22Rv1 (cell line): Measurements from ENCODE around the gene GMNN.

ENCODE experiments used
- ZFX ChIP-seq: fragments of 450-650 bp; IDR thresholded peaks from 2 replicates; pipeline ENCODE4 v1.6.1; 2017; ENCODE audit warnings: antibody characterized with exemption, borderline replicate concordance
- TF ChIP-seq, protein P1 (sequence below): fragments of 450-650 bp; IDR thresholded peaks from 2 replicates; pipeline ENCODE4 v1.5.1; 2017; ENCODE audit warnings: mild to moderate bottlenecking

DNA sequence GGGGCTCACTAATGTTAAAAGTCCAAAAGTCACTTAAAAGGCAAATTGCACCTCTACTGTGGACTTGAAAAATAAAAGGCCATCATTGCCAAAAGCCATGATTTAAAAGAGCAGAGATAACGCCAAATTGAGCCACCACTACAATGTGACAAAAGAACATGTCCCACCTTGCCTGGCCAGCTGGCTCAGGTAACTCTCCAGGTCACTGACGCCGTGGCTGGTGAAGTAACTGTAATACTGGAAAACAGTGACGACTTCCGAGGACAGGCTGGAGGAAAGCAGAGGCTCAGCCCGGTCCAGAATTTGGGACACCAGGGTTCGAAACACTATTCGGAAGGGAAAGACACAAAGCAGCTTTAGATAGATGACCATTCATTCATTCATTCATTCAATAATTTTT lies 53.2 kb downstream of the GMNN start:
- TF ChIP-seq, protein P1, sequence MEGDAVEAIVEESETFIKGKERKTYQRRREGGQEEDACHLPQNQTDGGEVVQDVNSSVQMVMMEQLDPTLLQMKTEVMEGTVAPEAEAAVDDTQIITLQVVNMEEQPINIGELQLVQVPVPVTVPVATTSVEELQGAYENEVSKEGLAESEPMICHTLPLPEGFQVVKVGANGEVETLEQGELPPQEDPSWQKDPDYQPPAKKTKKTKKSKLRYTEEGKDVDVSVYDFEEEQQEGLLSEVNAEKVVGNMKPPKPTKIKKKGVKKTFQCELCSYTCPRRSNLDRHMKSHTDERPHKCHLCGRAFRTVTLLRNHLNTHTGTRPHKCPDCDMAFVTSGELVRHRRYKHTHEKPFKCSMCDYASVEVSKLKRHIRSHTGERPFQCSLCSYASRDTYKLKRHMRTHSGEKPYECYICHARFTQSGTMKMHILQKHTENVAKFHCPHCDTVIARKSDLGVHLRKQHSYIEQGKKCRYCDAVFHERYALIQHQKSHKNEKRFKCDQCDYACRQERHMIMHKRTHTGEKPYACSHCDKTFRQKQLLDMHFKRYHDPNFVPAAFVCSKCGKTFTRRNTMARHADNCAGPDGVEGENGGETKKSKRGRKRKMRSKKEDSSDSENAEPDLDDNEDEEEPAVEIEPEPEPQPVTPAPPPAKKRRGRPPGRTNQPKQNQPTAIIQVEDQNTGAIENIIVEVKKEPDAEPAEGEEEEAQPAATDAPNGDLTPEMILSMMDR, result no peak
- TF ChIP-seq ZFX, result no peak
